ENCODE results near the gene BORCS5. TPM values are rescaled to one million over a fixed set of nuclear protein-coding genes. Genes with fewer than 3 reads are reported as not detected.

BORCS5 gene
- total RNA-seq, 4 donors from 2014 or later = 7.6 to 20.4 (median 10.0) TPM

DNA sequence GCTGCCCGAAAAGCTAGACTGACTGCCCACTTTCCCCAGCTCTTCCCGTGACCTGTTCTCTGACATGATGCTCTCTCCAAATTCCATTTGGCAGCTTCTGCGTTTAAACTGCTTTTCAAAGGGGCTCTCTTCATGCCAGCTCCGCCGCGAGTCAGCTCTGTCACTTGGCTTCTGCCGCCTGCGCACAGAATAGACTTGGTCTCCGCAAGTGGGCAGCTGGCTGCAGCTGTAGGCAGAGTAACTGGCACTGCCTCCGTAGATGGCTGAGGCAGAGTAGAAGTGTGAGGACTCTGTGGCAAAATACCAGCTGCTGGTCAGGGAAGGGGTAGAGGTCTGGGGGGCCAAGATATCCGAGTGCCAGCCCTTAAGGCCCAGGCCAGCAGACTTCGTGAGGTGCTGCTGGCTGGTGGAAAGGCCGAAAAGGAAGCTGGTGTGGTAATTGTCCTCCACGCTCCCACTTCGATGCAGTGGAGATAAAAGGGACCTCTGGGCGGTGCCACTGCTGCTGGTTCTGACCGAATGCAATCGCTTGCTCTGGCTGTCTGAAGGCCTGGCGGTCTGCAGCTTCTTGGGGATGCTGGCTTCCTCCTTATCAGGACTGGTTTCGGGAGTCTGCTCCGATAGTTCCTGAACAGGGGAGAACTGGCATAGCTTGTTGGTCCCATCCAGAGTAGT, 120.1 kb downstream of the BORCS5 start:
- no peaks in the 10 kb centered on the region for H3K9me3 ChIP-seq
- DNase-seq = no peak
- no peaks in the 10 kb centered on the region for H3K4me1 ChIP-seq
- H3K4me3 ChIP-seq = no peak overlapping the region
- WGBS, 2 donors = 95 to 98% methylated on average over 10 to 20 of the region's 21 CpGs
- peaks cover 0 to 89% (median 17%) of the 10 kb centered on the region in 3 donors for H3K36me3 ChIP-seq
- intact Hi-C loops (cut with DNase I) = no loop called here
- no peak overlapping the region for H3K27ac ChIP-seq
- TF ChIP-seq POLR2A (IDR thresholded peaks at IDR 0.05) = no peak
- TF ChIP-seq, protein P1, sequence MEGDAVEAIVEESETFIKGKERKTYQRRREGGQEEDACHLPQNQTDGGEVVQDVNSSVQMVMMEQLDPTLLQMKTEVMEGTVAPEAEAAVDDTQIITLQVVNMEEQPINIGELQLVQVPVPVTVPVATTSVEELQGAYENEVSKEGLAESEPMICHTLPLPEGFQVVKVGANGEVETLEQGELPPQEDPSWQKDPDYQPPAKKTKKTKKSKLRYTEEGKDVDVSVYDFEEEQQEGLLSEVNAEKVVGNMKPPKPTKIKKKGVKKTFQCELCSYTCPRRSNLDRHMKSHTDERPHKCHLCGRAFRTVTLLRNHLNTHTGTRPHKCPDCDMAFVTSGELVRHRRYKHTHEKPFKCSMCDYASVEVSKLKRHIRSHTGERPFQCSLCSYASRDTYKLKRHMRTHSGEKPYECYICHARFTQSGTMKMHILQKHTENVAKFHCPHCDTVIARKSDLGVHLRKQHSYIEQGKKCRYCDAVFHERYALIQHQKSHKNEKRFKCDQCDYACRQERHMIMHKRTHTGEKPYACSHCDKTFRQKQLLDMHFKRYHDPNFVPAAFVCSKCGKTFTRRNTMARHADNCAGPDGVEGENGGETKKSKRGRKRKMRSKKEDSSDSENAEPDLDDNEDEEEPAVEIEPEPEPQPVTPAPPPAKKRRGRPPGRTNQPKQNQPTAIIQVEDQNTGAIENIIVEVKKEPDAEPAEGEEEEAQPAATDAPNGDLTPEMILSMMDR (IDR thresholded peaks at IDR 0.05) = no peak
- H3K27me3 ChIP-seq = no peaks in the 10 kb centered on the region

- intact Hi-C loops (cut with DNase I) = no loop called here
- no peaks in the 10 kb centered on the region for H3K9me3 ChIP-seq
- no peak overlapping the region for H3K4me3 ChIP-seq
- peaks cover 0 to 88% (median 17%) of the 10 kb centered on the region in 3 donors for H3K36me3 ChIP-seq
- WGBS, 2 donors = 90% methylated on average over 10 of the region's 14 CpGs; no CpG with 5 or more reads in 1 of the 2 donors
- DNase-seq = no peak
- no peaks in the 10 kb centered on the region for H3K4me1 ChIP-seq
- TF ChIP-seq, protein P1 (IDR thresholded peaks at IDR 0.05) = no peak
- no peak for TF ChIP-seq POLR2A (IDR thresholded peaks at IDR 0.05)
- H3K27me3 ChIP-seq = no peaks in the 10 kb centered on the region
- H3K27ac ChIP-seq = no peak overlapping the region
These were observed 120.6 kb downstream of the BORCS5 start for GRCh38 chr12:12477532-12477890.

DNA sequence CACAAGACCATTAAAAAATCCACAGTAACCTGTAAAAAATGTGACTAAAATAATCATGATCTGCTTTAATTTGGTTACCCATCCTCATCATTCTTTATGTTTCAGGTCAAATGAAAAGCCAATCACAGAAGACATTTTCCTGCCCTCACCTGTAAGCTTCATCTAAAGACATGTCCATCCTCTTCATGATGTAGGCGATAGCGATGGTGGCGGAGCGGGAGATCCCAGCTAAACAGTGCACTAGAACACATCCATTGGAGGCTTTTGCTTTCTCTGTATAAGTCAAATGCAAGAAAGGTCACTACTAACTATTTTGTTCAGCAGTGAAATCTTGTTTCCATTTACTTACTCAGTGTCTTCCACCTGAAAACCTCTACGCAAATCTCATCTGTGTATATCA, 123.2 kb downstream of the BORCS5 start:
- Histone ChIP-seq H3K27me3 (no peaks in the 10 kb centered on the region), H3K4me1 (no peaks in the 10 kb centered on the region), H3K27ac (no peak overlapping the region), H3K9me3 (no peaks in the 10 kb centered on the region), H3K36me3 (peaks cover 0 to 98% (median 17%) of the 10 kb centered on the region in 3 donors), H3K4me3 (no peak overlapping the region)
- TF ChIP-seq POLR2A (IDR thresholded peaks at IDR 0.05) = no peak
- TF ChIP-seq, protein P1 (IDR thresholded peaks at IDR 0.05) = no peak
- intact Hi-C loops (cut with DNase I) = no loop called here
- no peak for DNase-seq
- 94 to 95% methylated on average over 5 of the region's 5 CpGs for WGBS, 2 donors

DNA sequence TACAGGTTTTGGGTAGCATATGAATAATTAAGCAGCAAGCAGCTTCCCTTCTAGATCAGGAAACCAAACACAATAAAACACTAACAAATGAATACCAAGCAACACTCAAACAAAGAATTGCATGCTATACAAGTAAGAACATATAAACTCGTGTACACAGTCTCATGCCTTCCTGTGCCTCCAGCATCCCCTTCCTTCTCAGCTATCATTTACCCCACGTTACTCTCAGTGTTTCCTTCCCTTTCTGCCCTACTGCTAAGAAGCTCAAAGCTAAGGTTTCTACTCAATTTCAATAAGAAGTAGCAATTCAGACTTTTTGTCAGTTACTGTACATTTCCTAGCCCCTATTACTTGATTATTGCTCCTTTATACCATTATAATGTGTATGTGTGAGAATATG, 124.8 kb downstream of the BORCS5 start:
- Histone ChIP-seq H3K27me3 (no peaks in the 10 kb centered on the region), H3K36me3 (peaks cover 0 to 98% (median 14%) of the 10 kb centered on the region in 3 donors), H3K4me3 (no peak overlapping the region), H3K4me1 (no peaks in the 10 kb centered on the region), H3K9me3 (no peaks in the 10 kb centered on the region), H3K27ac (peak overlapping the region in 2 of 4 donors; percentile 24 to 37)
- 29 to 37% methylated on average over 2 of the region's 2 CpGs for WGBS, 2 donors
- DNase-seq = no peak
- intact Hi-C loops (cut with DNase I) = no loop called here
- TF ChIP-seq POLR2A (IDR thresholded peaks at IDR 0.05) = no peak
- TF ChIP-seq, protein P1 (IDR thresholded peaks at IDR 0.05) = no peak

GRCh38 chr12:12482150-12482761, 125.4 kb downstream of the BORCS5 start:
- H3K4me1 ChIP-seq = no peaks in the 10 kb centered on the region
- no peak overlapping the region for H3K4me3 ChIP-seq
- H3K36me3 ChIP-seq = peaks cover 0 to 96% (median 8%) of the 10 kb centered on the region in 3 donors
- peak overlapping the region in 2 of 4 donors; percentile 45 to 68 for H3K27ac ChIP-seq
- TF ChIP-seq, protein P1 (IDR thresholded peaks at IDR 0.05) = no peak
- peak in 1 of 4 donors; percentile 53 for TF ChIP-seq POLR2A (IDR thresholded peaks at IDR 0.05)
- no peak for DNase-seq
- H3K9me3 ChIP-seq = no peaks in the 10 kb centered on the region
- H3K27me3 ChIP-seq = no peaks in the 10 kb centered on the region
- WGBS, 2 donors = 76 to 77% methylated on average over 6 of the region's 6 CpGs
- intact Hi-C loops (cut with DNase I) = no loop called here
